Measurements from ENCODE around the gene IL17RC. TPM values are rescaled to one million over a fixed set of nuclear protein-coding genes. Genes with fewer than 3 reads are reported as not detected.

IL17RC gene
- total RNA-seq, 2 experiments from 2014 or later, result 0.23 to 0.73 TPM

GRCh38 chr3:9965200-9965875 lies 48.4 kb downstream of the IL17RC start:
- Histone ChIP-seq H4K20me1 (ENCODE audit: insufficient read depth, low read length) (no peaks in the 10 kb centered on the region), H3K36me3 (ENCODE audit: insufficient read depth, low read length) (peaks cover 66% of the 10 kb centered on the region), H3K9me3 (ENCODE audit: low read length) (no peaks in the 10 kb centered on the region), H3K27ac (ENCODE audit: low read depth, low read length, poor library complexity, severe bottlenecking) (no peak overlapping the region), H3K9me2 (ENCODE audit: insufficient read depth, low read length) (no peaks in the 10 kb centered on the region), H3K4me1 (ENCODE audit: insufficient read depth, low read length, poor library complexity, severe bottlenecking) (no peaks in the 10 kb centered on the region), H3K4me3 (ENCODE audit: low read depth, low read length, poor library complexity, severe bottlenecking) (no peak overlapping the region), H3K4me2 (ENCODE audit: low read length) (no peak overlapping the region), H3K79me2 (ENCODE audit: insufficient read depth, low read depth, low read length) (no peaks in the 10 kb centered on the region), H2AFZ (ENCODE audit: low read length) (no peak overlapping the region)
- DNase-seq (ENCODE audit: low spot score), result no peak
- CTCF ChIA-PET (ENCODE audit: unreplicated experiment), result interaction anchor here (1.0 kb wide), 1 partner anchor 10 kb away, joined by 4 read pairs; no protein-coding TSS in a partner anchor
- no peak for TF ChIP-seq EZH2phosphoT487 (IDR thresholded peaks at IDR 0.05; ENCODE audit: borderline replicate concordance, low read depth, low read length)
- TF ChIP-seq, protein P1, sequence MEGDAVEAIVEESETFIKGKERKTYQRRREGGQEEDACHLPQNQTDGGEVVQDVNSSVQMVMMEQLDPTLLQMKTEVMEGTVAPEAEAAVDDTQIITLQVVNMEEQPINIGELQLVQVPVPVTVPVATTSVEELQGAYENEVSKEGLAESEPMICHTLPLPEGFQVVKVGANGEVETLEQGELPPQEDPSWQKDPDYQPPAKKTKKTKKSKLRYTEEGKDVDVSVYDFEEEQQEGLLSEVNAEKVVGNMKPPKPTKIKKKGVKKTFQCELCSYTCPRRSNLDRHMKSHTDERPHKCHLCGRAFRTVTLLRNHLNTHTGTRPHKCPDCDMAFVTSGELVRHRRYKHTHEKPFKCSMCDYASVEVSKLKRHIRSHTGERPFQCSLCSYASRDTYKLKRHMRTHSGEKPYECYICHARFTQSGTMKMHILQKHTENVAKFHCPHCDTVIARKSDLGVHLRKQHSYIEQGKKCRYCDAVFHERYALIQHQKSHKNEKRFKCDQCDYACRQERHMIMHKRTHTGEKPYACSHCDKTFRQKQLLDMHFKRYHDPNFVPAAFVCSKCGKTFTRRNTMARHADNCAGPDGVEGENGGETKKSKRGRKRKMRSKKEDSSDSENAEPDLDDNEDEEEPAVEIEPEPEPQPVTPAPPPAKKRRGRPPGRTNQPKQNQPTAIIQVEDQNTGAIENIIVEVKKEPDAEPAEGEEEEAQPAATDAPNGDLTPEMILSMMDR (conservative IDR thresholded peaks at IDR 0.05; ENCODE audit: low read length), result no peak
- BruUV-seq (replicated peaks), result no TSS peak
- intact Hi-C loops (cut with micrococcal nuclease; ENCODE audit: unreplicated experiment), result no loop called here
- POLR2A ChIA-PET, result interaction anchor here (0.6 to 1.1 kb wide), 5 partner anchors 12 to 91 kb away, joined by 3 to 5 read pairs (median 3); no protein-coding TSS in a partner anchor

DNA sequence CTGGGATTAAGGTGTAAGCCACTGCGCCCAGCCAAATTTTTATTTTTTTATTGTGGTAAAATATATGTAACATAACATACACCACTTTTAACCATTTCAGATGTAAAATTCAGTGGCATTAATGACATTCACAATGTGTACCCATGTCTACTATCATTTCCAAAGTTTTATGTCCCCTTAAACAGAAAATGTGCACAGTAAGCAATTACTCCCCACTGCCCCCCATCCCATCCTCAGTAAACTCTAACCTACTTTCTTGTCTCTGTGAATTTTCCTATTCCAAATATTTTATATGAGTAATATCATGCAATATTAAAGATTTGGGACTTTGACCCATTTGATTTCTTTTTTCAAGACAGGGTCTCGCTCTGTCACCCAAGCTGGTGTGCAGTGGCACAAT lies 49.9 kb downstream of the IL17RC start:
- H3K79me2 ChIP-seq (ENCODE audit: insufficient read depth, low read depth, low read length), result no peaks in the 10 kb centered on the region
- no peak overlapping the region for H2AFZ ChIP-seq (ENCODE audit: low read length)
- no peaks in the 10 kb centered on the region for H3K9me3 ChIP-seq (ENCODE audit: low read length)
- no TSS peak for BruUV-seq (replicated peaks)
- TF ChIP-seq, protein P1 (conservative IDR thresholded peaks at IDR 0.05; ENCODE audit: low read length), result no peak
- no peak for TF ChIP-seq EZH2phosphoT487 (IDR thresholded peaks at IDR 0.05; ENCODE audit: borderline replicate concordance, low read depth, low read length)
- H3K27ac ChIP-seq (ENCODE audit: low read depth, low read length, poor library complexity, severe bottlenecking), result no peak overlapping the region
- H3K9me2 ChIP-seq (ENCODE audit: insufficient read depth, low read length), result no peaks in the 10 kb centered on the region
- H4K20me1 ChIP-seq (ENCODE audit: insufficient read depth, low read length), result no peaks in the 10 kb centered on the region
- no peak overlapping the region for H3K4me3 ChIP-seq (ENCODE audit: low read depth, low read length, poor library complexity, severe bottlenecking)
- ChIA-PET POLR2A (interaction anchor here (0.9 to 1.1 kb wide), 2 partner anchors 14 to 17 kb away, joined by 3 to 5 read pairs; no protein-coding TSS in a partner anchor), CTCF (ENCODE audit: unreplicated experiment) (no interaction called here)
- no peaks in the 10 kb centered on the region for H3K4me1 ChIP-seq (ENCODE audit: insufficient read depth, low read length, poor library complexity, severe bottlenecking)
- peaks cover 81% of the 10 kb centered on the region for H3K36me3 ChIP-seq (ENCODE audit: insufficient read depth, low read length)
- DNase-seq (ENCODE audit: low spot score), result no peak
- H3K4me2 ChIP-seq (ENCODE audit: low read length), result no peak overlapping the region
- intact Hi-C loops (cut with micrococcal nuclease; ENCODE audit: unreplicated experiment), result no loop called here

DNA sequence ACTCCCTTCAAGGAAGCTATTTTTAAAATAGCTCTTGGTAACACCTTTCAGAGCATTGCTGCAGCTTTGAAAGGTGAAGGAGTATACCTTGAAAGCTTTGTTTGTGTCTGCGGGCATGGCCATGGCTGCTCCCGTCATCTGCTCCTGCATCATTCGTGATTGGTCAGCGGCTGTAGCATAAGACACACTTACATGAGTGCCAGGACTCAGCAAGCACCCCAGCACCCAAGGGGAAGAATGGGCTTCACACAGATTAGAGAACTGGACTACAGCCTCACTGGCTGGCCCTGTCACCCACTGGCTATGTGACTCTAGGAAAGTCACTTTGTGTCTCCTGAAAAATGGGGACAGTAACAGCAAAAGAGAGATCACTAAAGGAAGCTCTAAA lies 52.7 kb downstream of the IL17RC start:
- no peak for TF ChIP-seq EZH2phosphoT487 (IDR thresholded peaks at IDR 0.05; ENCODE audit: borderline replicate concordance, low read depth, low read length)
- TF ChIP-seq, protein P1 (conservative IDR thresholded peaks at IDR 0.05; ENCODE audit: low read length), result no peak
- H3K4me1 ChIP-seq (ENCODE audit: insufficient read depth, low read length, poor library complexity, severe bottlenecking), result no peaks in the 10 kb centered on the region
- H3K36me3 ChIP-seq (ENCODE audit: insufficient read depth, low read length), result peaks cover 86% of the 10 kb centered on the region
- ChIA-PET POLR2A (no interaction called here), CTCF (ENCODE audit: unreplicated experiment) (no interaction called here)
- H3K9me3 ChIP-seq (ENCODE audit: low read length), result no peaks in the 10 kb centered on the region
- H3K9me2 ChIP-seq (ENCODE audit: insufficient read depth, low read length), result no peaks in the 10 kb centered on the region
- BruUV-seq (replicated peaks), result no TSS peak
- no peak overlapping the region for H2AFZ ChIP-seq (ENCODE audit: low read length)
- intact Hi-C loops (cut with micrococcal nuclease; ENCODE audit: unreplicated experiment), result no loop called here
- H3K4me3 ChIP-seq (ENCODE audit: low read depth, low read length, poor library complexity, severe bottlenecking), result no peak overlapping the region
- no peak overlapping the region for H3K27ac ChIP-seq (ENCODE audit: low read depth, low read length, poor library complexity, severe bottlenecking)
- no peak overlapping the region for H3K4me2 ChIP-seq (ENCODE audit: low read length)
- H4K20me1 ChIP-seq (ENCODE audit: insufficient read depth, low read length), result no peaks in the 10 kb centered on the region
- H3K79me2 ChIP-seq (ENCODE audit: insufficient read depth, low read depth, low read length), result no peaks in the 10 kb centered on the region
- no peak for DNase-seq (ENCODE audit: low spot score)

Data from OCI-LY7 (cell line).